LNCaP clone FGC (cell line): ENCODE measurements around the gene DNAJC24.

ENCODE experiments used
- DNase-seq: peaks from one replicate; pipeline ENCODE4 v3.0.0-alpha.2; 2011; ENCODE audit warnings: low read depth
- H3K4me3 ChIP-seq: 2 replicates; pipeline ENCODE4 v1.5.1; 2011; ENCODE audit warnings: mild to moderate bottlenecking, low read depth, low read length, control low read depth
- TF ChIP-seq, protein P1 (sequence below): IDR thresholded peaks from 2 replicates; pipeline ENCODE4 v1.5.1; 2012; ENCODE audit warnings: mild to moderate bottlenecking; ENCODE audit not compliant: control insufficient read depth, insufficient read depth; ENCODE audit errors: extremely low read depth

Gene DNAJC24

GRCh38 chr11:31422703-31423102, 53.0 kb downstream of the DNAJC24 start:
- H3K4me3 ChIP-seq: no peak overlapping the region
- TF ChIP-seq, protein P1, sequence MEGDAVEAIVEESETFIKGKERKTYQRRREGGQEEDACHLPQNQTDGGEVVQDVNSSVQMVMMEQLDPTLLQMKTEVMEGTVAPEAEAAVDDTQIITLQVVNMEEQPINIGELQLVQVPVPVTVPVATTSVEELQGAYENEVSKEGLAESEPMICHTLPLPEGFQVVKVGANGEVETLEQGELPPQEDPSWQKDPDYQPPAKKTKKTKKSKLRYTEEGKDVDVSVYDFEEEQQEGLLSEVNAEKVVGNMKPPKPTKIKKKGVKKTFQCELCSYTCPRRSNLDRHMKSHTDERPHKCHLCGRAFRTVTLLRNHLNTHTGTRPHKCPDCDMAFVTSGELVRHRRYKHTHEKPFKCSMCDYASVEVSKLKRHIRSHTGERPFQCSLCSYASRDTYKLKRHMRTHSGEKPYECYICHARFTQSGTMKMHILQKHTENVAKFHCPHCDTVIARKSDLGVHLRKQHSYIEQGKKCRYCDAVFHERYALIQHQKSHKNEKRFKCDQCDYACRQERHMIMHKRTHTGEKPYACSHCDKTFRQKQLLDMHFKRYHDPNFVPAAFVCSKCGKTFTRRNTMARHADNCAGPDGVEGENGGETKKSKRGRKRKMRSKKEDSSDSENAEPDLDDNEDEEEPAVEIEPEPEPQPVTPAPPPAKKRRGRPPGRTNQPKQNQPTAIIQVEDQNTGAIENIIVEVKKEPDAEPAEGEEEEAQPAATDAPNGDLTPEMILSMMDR: no peak
- DNase-seq: no peak

- no peak overlapping the region for H3K4me3 ChIP-seq
- no peak for DNase-seq
- TF ChIP-seq, protein P1: no peak
Measured at GRCh38 chr11:31424652-31425051, 55.0 kb downstream of the DNAJC24 start.

GRCh38 chr11:31433851-31434250, 64.2 kb downstream of the DNAJC24 start:
- H3K4me3 ChIP-seq: no peak overlapping the region
- TF ChIP-seq, protein P1: no peak
- no peak for DNase-seq

DNA sequence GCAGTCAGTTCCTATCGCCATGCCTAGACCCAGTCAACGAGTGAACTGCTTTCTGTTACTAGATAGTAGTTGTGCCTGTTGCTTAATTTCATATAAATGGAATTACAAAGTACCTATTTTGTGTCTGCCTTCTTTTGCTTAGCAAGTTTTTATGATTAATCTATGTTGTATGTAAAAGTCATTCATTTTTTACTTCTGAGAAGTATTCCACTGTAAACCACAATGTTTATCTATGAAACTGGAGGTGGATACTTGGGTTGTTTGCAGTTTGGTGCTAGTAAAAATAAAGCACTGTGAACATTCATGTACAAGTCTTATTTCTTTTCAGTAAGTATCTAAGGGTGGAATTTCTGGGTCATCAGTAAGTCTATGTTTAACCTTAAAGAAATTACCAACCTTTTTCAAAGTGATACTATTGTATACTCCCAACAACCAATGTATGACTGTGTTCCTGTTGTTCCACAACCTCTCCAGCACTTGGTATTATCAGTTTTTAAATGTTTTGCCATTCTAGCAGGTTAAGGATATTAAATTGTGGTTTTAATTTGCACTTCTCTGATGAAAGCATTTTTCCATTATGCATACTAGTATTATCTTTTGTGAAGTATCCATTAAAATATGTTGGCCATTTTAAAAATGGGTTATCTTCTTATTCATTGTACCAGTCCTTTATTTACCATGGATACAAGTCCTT, 68.2 kb downstream of the DNAJC24 start:
- TF ChIP-seq, protein P1: no peak
- H3K4me3 ChIP-seq: no peak overlapping the region
- DNase-seq: no peak

GRCh38 chr11:31441296-31441695, 71.6 kb downstream of the DNAJC24 start:
- no peak for DNase-seq
- H3K4me3 ChIP-seq: no peak overlapping the region
- TF ChIP-seq, protein P1: no peak

- TF ChIP-seq, protein P1: no peak
- H3K4me3 ChIP-seq: no peak overlapping the region
- DNase-seq: no peak
Measured at GRCh38 chr11:31442086-31442485, 72.4 kb downstream of the DNAJC24 start.

DNA sequence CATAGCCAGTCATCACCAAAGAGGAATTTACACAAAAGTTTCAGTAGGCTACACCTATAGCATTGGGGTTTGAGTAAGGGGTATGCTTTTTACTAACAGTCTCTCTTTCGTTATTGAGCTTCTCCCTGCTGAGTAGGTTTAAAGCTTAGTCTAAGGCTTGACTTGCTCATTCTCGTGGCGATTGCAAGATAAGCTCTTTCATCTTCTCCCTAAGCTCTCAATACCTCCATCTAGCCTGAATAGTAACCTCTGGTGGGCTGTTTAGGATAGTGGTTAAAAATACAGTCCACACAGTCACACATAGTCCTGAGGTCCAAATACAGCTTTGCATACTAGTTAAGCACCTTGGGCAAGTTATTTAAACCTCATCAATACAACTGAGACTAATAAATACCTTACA, 74.1 kb downstream of the DNAJC24 start:
- no peak overlapping the region for H3K4me3 ChIP-seq
- no peak for DNase-seq
- TF ChIP-seq, protein P1: no peak
